HG02938 (cell line): Measurements from ENCODE around the gene CDH10.

Source experiments
- ATAC-seq: cut with Tn5 transposase; IDR thresholded peaks from one replicate; pipeline ENCODE4 v1.9.1; 2021; ENCODE audit warnings: mild to moderate bottlenecking, moderate library complexity; ENCODE audit not compliant: unreplicated experiment

The CDH10 gene

DNA sequence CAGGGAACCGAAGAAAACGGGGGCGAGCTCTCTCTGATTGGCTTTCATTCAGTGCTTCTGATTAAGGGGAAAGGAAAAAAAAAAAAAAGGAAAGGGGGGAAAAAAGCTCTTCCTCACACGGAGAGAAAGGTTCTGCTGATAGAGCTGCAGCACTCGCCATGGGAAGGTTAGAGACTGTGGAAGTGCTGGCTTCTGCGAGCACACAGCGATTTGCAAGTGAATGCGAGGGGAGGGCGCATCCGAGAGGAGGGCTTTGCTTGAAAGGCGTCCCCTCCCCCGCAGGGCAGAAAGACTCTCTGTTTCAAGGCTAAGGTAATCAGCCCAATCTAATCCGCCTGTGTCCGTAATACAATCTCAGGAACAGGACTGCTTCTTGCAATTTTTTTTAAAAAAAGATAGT lies at the start of gene CDH10:
Gene CDH10, minus strand, starts transcription at position 218 of the 400 bp plus-strand sequence. CDS start 51,488 bp downstream, outside the sequence.
- no peak for ATAC-seq

DNA sequence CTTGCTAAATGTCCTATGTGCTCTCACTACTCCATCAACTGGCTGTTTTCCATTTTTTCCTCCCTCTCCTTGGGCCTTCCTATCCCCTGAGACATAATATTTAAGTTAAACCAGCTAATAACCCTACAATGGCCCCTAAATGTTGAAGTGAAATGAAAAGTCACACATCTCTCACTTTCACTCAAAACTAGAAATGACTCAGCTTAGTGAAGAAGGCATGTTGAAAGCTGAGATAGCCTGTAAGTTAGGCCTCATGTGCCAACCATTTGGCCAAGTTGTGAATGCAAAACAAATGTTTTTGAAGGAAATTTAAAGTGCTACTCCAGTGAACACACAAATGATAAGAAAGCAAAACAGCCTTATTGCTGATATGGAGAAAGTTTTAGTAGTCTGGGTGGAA lies 48.8 kb upstream of the CDH10 start:
- ATAC-seq = no peak

- no peak for ATAC-seq
Measured at GRCh38 chr5:24691074-24691473, 46.3 kb upstream of the CDH10 start.

- ATAC-seq = no peak
Measured at GRCh38 chr5:24681106-24681505, 36.3 kb upstream of the CDH10 start.

DNA sequence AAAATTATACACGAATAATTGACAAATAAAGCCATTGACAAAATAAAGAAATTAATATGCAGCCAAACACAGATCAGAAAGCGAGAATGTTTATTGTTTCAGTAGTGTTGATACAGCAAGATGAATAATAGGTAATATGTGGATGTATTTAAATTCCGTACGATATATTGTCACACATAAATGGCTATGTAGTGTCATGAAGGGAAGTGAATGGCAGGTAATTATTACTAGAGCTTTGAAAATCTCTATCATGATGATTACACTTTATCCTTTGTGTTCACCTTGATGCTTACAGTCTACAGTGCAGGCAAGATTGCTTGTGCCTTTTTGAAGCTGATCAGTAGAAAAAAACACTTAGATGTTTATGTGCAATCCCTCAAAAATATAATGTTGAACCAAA lies 23.3 kb upstream of the CDH10 start:
- no peak for ATAC-seq

DNA sequence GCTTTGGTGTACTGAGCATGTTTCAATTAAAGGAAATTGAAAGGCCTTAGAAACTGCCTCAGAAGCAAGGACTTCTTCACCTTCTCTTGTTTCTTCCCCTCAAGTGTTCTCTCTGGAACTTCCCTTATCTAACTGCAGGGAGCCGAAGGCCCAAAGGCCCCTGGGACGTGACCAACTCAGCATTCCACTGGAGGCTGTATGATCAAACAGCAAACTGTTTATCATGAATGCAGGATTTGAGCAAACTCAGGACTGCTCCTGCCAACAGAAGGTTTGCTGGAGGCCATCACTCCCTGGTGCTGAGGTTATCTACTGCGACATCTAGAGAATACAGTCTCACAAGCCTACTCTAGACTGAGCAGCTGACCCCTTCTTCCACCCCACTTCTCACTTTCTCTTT lies 4.8 kb upstream of the CDH10 start:
- no peak for ATAC-seq

DNA sequence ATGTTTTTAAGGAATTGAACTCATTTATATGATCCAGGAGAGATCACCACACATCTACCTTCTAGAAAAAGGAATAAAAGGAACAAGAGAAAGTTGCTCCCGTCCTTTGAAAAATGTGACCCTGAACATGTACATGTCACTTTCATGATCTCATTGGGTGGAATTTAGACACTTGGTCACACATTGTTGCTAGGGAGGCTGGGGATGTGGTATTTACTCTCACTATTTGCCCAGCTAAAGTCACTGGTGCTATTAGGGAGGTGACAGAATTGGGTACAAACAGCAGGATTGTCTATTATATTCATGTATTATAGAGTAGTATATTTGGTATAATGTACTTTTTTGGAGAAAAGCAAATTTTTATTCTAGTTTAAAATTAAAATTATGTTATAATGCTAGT lies 2.1 kb upstream of the CDH10 start:
- no peak for ATAC-seq

DNA sequence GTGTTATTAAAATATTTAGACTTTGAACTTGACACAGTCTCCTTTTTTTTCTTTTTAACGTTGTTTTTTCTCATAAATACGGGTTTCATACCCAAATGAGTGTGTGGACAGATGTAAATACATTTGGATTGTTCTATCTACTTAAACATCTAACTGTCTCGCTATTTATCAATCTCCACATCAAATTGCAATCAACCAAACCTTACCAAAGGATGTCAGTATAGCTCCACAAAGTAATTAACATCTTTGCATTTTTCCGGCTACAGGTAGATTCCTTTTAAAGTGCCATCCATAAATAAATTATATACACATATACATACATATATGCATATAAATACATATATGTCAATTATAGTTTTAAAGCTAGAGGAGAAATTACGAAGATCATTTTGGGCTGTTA lies 705 bp upstream of the CDH10 start:
- ATAC-seq = no peak

GRCh38 chr5:24643880-24644279 lies 898 bp downstream of the CDH10 start:
- no peak for ATAC-seq

GRCh38 chr5:24643156-24643555 lies 1.6 kb downstream of the CDH10 start:
- no peak for ATAC-seq

- ATAC-seq = no peak
Measured at GRCh38 chr5:24642022-24642421, 2.8 kb downstream of the CDH10 start.

GRCh38 chr5:24635209-24635608 lies 9.6 kb downstream of the CDH10 start:
- no peak for ATAC-seq

- no peak for ATAC-seq
Measured at GRCh38 chr5:24633715-24634325, 11.0 kb downstream of the CDH10 start.

DNA sequence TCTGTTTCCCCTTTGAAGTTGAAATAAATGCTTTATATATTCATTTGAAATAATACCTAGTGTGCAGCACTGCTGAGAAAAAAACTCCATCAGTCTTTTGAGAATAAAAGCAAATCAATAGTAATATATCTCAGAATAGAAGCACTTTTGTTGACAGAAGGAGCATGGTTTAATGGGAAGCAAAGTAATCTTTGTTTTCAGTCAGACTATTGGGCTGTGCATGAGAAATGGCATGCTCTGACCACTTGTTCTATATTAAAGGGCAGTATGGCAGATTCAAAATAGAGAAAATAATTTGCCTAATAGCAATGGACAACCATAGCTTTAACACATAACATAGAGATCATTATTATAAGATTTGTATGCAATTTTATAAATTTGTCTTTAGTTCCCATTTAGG lies 12.4 kb downstream of the CDH10 start:
- ATAC-seq = no peak

GRCh38 chr5:24630918-24631317 lies 13.9 kb downstream of the CDH10 start:
- ATAC-seq = no peak

GRCh38 chr5:24629798-24630197 lies 15.0 kb downstream of the CDH10 start:
- ATAC-seq = no peak

GRCh38 chr5:24624872-24625271 lies 19.9 kb downstream of the CDH10 start:
- no peak for ATAC-seq

GRCh38 chr5:24623624-24624023 lies 21.2 kb downstream of the CDH10 start:
- no peak for ATAC-seq

DNA sequence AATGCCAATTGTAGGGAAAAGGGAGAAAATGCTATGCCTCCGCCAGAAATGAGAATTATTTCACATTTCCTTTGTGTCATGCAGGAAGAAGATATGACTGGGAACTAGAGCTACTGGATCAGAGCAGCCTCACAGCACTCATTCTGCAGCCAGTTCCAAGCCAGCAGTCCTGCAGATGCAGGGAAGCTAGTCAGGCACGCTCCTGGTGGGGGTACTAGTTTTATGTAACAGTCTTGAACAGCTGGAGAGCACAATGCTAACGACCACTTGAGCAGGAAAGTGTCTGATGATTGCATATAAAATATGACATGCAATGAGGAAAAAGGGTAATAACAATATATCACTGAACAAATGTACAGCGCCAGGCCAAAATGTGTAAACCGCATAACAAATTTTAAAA lies 21.7 kb downstream of the CDH10 start:
- no peak for ATAC-seq

DNA sequence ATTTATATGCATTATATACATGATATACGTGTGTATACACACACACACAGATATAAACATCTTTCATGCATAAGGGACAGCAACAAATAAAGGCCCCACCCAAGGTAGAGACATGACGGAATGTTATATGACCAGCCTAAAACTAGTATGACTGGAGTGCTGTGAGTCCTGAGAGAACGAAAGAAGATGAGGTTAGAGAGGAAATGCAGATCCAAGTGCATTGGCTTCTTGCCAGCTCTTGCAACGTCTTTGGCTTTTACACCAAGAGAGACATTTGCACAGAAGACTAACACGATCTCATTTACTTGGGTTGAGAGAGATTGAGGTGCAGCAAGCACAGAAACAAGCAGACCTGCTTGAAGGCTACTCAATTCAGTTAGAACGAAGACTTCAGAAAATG lies 23.0 kb downstream of the CDH10 start:
- ATAC-seq = no peak

DNA sequence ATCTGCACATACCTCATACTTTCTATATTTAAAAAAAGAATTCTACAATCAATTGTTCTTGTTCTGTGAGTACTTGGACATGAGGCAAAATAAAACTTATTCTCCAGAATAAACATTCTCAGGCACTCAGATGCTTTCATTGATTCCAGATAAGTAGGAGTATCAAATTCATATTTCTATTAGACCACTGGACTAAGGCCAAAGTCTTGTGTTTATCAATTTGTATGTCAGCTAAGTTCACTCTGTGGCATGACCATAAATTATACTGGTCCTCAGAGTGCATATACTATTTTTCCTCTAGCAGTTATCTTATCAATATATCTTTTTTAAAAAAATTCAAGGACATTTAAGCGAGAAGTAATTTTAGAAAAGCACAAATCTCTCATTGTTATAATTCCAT lies 28.2 kb downstream of the CDH10 start:
- no peak for ATAC-seq

GRCh38 chr5:24615159-24615558 lies 29.6 kb downstream of the CDH10 start:
- no peak for ATAC-seq

GRCh38 chr5:24609706-24610105 lies 35.1 kb downstream of the CDH10 start:
- ATAC-seq = no peak
